Measurements from ENCODE around the gene TPSG1. TPM values are rescaled to one million over a fixed set of nuclear protein-coding genes. Genes with fewer than 3 reads are reported as not detected.

TPSG1 gene
- total RNA-seq, 2 donors from 2014 or later = 32.6 to 34.3 TPM

DNA sequence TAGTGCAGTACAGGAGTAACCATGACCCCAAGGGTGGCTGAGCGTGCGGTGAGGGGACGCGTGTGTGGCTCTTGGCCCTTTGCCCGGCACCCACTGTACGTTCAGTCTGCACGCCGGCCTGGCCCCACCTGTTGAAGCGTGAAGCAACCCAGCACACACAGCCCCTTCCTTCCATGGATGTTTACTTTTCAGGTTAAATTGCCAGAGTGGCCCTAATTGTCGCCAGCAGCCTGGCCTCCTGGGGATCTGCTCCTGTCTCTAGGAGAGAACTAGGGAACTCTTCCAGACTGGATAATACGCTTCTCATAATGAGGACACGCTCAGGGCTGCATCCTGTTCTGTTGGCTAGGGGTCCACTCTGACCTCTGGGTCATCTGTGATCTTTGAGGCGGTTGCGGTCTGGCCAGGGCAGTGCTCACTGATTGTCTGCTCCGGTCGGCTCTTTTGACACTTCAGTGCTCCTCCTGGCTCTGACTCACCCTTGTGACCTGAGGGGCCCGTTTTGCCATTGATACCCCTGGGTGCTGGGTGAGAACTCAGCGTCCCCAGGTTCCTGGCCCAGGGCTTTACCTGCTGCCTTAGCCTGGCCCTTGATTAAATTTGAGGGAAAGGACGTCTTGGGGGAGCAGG is 27.7 kb downstream of the TPSG1 start:
- no peaks in the 10 kb centered on the region for H3K36me3 ChIP-seq

GRCh38 chr16:1196494-1196893 is 28.6 kb downstream of the TPSG1 start:
- intact Hi-C loops (cut with DNase I) = no loop called here
- H3K9me3 ChIP-seq = no peaks in the 10 kb centered on the region
- H3K4me3 ChIP-seq = no peak overlapping the region
- DNase-seq = no peak
- TF ChIP-seq CTCF (IDR thresholded peaks at IDR 0.05) = no peak
- no peaks in the 10 kb centered on the region for H3K27me3 ChIP-seq
- no peaks in the 10 kb centered on the region for H3K4me1 ChIP-seq
- H3K27ac ChIP-seq = no peak overlapping the region
- no peak overlapping the region for H3K9ac ChIP-seq (ENCODE audit: low read depth in 2 of 2, low read length in 2 of 2)
- H3K36me3 ChIP-seq = no peaks in the 10 kb centered on the region

More for the DNA sequence above, 27.7 kb downstream of the TPSG1 start:
- H3K9ac ChIP-seq (ENCODE audit: low read depth in 2 of 2, low read length in 2 of 2) = no peak overlapping the region
- no peak overlapping the region for H3K27ac ChIP-seq
- intact Hi-C loops (cut with DNase I) = no loop called here
- no peaks in the 10 kb centered on the region for H3K9me3 ChIP-seq
- no peaks in the 10 kb centered on the region for H3K27me3 ChIP-seq
- H3K4me1 ChIP-seq = no peaks in the 10 kb centered on the region
- DNase-seq = no peak
- TF ChIP-seq CTCF (IDR thresholded peaks at IDR 0.05) = no peak
- no peak overlapping the region for H3K4me3 ChIP-seq

- H3K27ac ChIP-seq = no peak overlapping the region
Measured at GRCh38 chr16:1195393-1195666, 29.7 kb downstream of the TPSG1 start.

DNA sequence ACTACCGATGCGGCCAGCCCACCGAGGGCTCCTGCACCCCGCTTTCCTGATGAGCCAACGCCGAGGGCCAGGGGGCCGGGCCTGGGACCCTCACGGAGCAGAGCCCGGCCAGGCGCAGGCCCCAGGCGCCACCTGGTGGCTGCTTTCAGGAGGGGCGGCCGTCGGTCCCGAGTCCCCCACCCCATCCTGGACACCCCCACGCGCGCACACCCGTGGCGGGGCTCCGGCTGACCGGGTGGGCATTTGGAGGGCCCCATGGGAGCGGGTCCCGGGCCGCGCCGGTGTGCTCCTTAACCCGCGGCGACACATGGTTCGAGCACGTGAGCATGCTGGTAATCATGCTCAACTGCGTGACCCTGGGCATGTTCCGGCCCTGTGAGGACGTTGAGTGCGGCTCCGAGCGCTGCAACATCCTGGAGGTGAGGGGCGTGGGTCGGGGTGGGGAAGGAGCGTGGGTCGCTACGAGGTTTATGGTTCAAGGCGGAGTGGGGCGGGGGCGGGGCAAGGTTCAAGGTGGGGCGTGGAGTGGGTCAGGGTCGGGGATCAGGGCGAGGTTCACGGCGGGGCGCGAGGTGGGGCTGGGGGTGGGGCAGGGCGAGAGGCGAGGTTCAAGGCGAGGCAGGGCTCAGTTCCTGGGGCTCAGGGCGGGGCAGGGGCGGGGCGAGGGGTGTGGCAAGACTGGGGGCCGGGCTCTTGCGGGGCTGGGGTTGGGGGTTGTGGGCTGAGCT is 30.2 kb downstream of the TPSG1 start:
- Histone ChIP-seq H3K4me3 (no peak overlapping the region), H3K4me1 (no peaks in the 10 kb centered on the region), H3K27me3 (no peaks in the 10 kb centered on the region), H3K27ac (no peak overlapping the region), H3K9me3 (no peaks in the 10 kb centered on the region), H3K36me3 (no peaks in the 10 kb centered on the region), H3K9ac (ENCODE audit: low read depth in 2 of 2, low read length in 2 of 2) (no peak overlapping the region)
- peak; percentile 24 for DNase-seq
- intact Hi-C loops (cut with DNase I) = no loop called here
- peak; percentile 66 for TF ChIP-seq CTCF (IDR thresholded peaks at IDR 0.05)

More at GRCh38 chr16:1195393-1195666, 29.7 kb downstream of the TPSG1 start:
- TF ChIP-seq CTCF (IDR thresholded peaks at IDR 0.05) = no peak
- no peaks in the 10 kb centered on the region for H3K27me3 ChIP-seq
- no peak for DNase-seq
- H3K36me3 ChIP-seq = no peaks in the 10 kb centered on the region
- H3K9ac ChIP-seq (ENCODE audit: low read depth in 2 of 2, low read length in 2 of 2) = no peak overlapping the region
- H3K4me1 ChIP-seq = no peaks in the 10 kb centered on the region
- no peak overlapping the region for H3K4me3 ChIP-seq
- intact Hi-C loops (cut with DNase I) = no loop called here
- H3K9me3 ChIP-seq = no peaks in the 10 kb centered on the region

- no peaks in the 10 kb centered on the region for H3K4me1 ChIP-seq
- no peak overlapping the region for H3K27ac ChIP-seq
- no peak overlapping the region for H3K4me3 ChIP-seq
- TF ChIP-seq CTCF (IDR thresholded peaks at IDR 0.05) = no peak
- no peaks in the 10 kb centered on the region for H3K36me3 ChIP-seq
- no peaks in the 10 kb centered on the region for H3K9me3 ChIP-seq
- intact Hi-C loops (cut with DNase I) = no loop called here
- H3K9ac ChIP-seq (ENCODE audit: low read depth in 2 of 2, low read length in 2 of 2) = no peak overlapping the region
- H3K27me3 ChIP-seq = no peaks in the 10 kb centered on the region
- no peak for DNase-seq
Measured at GRCh38 chr16:1193825-1194581, 31.1 kb downstream of the TPSG1 start.

All from colonic mucosa (tissue), 4 donors.